Measurements from ENCODE around the gene CCL23.
A peak's percentile ranks its signal among the peaks of the same experiment; 100 is the strongest.
"Not testable (repeated sequence)": the region's sequence is repeated elsewhere in the genome, so short reads cannot be mapped to it uniquely, and the experiment has no call there.

CCL23 gene

DNA sequence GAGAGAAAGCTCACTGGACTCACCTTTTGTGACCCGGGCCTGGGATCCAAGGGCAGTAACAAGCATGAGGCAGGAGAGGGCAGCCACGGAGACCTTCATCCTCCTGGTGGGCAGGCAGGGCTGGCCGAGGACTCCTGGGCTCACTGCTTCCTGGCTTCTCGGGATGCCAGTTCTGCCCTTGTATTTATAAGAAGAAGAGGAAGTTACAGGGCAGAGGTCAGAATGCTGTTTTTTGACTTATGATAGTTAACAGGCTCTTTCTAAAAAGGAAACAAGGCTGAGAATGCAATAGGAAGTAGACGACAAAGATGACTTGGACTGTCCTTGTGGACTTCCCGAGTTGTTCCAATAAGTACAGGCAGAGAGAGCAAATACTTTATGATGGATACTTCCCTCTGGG, at the start of gene CCL23:
TSS of gene CCL23 (minus strand) at position 174 of the 400 bp plus-strand sequence. CDS start at position 99, 75 bp downstream.
- DNase-seq = no peak

GRCh38 chr17:36066365-36066985, 48.7 kb upstream of the CCL23 start:
- DNase-seq = peak; percentile 65 to 70

DNA sequence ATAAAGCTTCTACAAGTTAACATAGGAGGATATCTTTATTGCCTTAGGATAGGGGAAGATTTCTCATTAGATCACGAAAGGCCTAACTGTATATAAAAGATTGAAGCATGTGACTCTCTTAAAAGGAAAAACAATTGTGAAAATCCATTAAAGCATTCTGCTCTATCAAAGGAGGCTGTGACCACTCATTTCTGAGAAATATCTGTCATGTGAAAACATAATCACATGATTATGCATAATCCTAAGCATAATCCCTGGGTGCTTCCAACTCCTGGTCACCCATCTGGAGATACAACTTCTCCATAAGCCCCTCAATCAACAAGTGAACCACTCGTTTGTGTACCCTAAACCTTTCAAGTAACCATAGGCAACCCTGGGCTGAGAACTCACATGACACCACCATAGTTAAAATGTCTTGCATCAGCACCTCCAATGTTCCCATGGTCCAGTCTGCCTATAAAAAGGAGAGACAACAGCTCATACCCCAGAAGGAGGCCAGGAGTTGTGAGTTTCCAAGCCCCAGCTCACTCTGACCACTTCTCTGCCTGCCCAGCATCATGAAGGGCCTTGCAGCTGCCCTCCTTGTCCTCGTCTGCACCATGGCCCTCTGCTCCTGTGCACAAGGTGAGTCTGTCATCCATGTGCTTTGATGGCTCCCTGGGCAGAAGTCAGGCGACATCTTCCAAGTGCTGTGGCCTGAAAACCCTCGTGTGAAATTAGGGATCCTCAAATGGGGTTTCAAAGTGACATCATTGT, 46.2 kb upstream of the CCL23 start, which contains the start of gene CCL18:
TSS of gene CCL18 (plus strand) at position 487 of the 756 bp plus-strand sequence. CDS start at position 558, 71 bp downstream.
- no peak for DNase-seq

DNA sequence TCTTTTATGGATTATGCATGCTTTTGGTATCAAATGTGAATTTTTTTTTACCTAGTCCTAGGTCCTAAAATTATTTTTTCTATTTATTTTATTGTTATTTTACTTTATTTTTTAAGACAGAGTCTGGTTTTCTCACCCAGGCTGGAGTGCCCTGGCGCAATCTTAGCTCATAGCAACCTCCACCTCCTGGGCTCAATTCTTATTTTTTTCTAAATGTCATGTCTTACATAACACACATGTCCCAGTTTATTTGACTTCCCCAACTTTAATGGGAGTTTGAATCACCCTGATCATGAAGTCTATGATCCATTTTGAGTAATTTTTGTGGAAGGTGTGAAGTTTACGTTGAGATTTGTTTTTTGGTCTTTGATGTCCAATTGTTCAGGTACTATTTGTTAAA, 43.0 kb upstream of the CCL23 start:
- DNase-seq = no peak

DNA sequence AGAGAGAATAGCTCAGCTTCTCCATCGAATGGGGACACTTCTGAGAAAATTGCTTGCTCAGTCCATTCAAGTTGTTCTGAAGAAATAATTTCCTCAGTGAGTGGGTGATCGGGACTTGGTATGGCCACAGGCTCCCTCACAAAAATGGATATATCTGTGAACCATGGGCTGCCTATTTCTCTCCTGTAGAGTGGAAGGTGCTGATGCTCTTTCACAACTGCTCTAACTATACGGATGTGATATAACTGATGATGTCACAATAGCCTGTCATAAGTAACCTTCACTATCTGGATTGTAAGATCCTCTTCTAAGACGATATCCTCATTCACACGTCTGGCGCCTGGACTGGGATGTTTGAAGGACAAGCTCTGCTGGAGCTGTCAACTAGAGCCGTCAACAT, 41.6 kb upstream of the CCL23 start:
- DNase-seq = no peak

DNA sequence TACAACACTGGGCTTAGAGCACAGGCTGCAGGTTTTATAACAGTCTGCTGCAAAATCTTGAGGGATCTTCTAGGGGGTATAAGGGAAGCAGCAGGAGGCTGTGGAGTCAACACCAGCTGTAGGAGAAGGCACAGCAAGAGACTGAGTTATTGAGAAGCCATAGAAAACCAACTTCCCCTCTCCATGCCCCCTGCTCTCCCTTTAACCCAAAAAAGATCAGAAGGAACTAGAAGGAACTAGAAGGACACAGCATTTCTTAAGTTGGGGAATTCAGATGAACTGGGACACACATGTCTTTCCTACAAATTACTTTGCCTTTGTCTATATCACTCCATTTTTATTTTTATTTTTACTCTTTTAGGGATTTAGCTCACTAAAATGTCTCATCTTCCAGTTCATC, 40.1 kb upstream of the CCL23 start:
- no peak for DNase-seq

DNA sequence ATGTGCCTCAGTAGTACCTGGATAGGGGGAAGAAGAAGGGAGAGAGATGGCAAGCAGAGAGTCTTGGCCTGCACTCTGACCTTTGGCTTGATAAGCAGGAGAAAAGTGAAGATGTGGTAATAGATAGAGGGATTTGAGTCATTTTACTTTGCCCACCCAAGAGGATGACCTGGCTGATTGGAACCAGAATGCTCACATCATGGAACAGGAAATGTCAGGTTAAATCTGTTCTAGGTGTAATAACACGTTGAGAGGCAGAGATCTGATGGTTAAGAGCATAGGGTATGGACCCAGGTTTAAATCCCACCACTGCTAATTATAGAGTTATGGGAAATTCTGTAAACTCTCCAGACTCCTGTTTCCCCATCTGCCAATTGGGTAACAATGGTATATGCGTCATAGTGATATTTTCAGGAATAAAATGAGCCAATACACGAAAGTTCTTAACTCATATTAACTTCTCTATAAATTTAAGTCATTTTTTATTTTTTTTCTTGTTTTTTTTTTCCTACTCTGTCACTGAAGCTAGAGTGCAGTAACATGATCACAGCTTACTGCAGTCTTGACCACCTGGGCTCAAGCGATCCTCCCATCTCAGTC, 38.2 kb upstream of the CCL23 start:
- no peak for DNase-seq

GRCh38 chr17:36055171-36055570, 37.4 kb upstream of the CCL23 start:
- DNase-seq = no peak

DNA sequence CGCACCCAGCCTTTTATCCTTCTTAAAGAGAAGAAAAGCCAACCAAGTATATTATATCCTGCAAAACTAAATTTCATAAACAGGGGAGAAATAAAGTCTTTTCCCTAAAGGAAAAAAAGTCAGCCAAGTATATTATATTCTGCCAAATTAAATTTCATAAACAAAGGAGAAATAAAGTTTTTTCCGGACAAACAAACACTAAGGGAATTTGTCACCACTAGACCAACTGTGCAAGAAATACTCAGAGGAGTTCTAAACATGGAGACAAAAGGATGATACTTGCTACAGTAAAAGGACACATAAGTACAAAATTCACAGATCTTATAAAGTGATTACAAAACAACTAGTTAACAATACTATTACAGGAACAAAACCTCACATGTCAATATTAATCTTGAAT, 31.9 kb upstream of the CCL23 start:
- DNase-seq = no peak

DNA sequence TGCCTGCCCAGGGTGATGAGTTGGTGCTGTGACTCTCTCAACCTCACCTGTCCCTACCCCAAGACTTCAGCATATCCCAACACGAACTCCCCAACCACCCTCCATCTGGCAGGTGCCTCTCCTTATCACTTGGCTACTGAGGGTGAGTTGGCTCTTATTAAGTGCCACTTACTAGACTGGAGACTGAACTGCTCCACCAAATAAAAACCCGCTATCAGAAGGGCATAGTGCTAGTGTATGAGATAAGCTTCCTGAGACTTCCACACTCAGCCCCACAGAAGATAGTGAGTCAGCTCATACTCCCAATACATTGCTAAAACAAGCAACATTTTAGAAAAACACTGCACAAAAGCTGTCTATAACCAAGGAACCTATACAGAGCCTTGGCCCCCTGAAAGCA, 30.3 kb upstream of the CCL23 start:
- DNase-seq = no peak

DNA sequence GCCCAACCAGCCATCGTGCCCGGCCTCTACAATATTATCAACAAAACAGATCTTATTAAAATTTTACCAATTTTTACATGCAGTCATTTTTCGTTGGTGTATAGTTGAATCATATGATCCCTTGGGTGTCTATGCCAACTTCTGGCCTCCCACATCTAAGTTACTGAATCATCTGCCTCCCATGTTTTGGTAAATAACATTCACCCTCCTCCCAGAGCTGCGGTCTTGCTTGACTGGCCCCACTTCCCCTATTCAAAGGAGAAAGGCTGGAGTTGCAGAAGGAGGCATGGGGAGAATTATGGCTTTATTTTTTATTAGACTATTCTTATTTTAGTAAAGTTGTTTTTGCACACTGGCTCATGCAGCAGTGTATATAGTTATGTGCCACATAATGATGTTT, 18.5 kb upstream of the CCL23 start:
- DNase-seq = no peak

GRCh38 chr17:36034127-36034526, 16.4 kb upstream of the CCL23 start:
- peak in 1 of 2 donors; percentile 1 for DNase-seq

DNA sequence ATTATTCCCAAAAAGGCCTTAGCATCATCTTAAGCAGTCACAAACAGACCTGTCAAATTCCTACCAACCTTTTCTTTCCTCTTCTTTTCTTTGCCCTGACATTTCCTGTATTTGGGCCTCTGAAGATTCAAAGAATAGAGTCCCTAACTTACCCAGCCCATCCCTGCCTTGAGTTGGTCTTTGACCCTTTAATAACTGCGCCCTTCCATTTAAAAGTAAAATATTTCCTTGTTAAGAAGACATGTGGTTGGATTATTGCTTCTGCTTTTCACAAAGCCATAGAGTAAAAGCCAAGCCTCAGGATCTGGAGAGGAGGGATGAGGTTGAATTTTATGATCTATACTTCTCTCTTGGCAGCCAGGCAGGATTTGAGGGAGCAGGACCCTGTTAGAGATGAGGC, 13.2 kb upstream of the CCL23 start:
- no peak for DNase-seq

GRCh38 chr17:36027761-36028160, 10.0 kb upstream of the CCL23 start:
- no peak for DNase-seq

- no peak for DNase-seq
Measured at GRCh38 chr17:36024106-36024869, 6.5 kb upstream of the CCL23 start.

DNA sequence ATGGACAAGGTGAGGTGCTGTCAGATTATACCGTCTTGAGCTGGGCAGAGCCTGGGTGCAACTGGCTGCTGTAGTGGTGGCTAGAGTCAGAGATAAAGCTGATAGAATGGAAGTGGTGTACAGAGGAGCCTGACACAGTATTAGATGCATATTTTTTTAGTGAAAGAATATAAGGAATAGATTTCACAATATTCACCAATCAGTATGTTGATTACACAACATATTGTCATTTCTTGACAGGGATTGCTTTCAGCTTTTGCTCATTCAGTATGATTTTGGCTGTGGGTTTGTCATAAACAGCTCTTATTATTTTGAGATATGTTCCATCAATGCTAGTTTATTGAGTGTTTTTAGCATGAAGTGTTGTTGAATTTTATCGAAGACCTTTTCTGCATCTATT, 1.7 kb upstream of the CCL23 start:
- DNase-seq = no peak

DNA sequence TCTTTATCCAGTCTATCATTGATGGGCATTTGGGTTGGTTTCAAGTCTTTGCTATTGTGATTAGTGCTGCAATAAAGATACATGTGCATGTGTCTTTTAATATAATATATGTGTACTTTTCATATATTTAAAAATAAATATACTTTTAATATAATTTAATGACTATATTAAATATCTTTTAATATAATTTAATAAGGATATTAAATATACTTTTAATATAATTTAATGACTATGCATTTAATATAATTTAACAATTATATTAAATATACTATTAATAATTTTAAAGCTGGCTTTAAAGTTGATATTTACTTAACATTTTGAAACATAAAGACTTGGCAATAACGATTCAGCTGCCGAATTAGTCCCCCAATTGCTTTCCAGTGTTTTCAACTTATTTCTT, 1.2 kb downstream of the CCL23 start:
- no peak for DNase-seq

DNA sequence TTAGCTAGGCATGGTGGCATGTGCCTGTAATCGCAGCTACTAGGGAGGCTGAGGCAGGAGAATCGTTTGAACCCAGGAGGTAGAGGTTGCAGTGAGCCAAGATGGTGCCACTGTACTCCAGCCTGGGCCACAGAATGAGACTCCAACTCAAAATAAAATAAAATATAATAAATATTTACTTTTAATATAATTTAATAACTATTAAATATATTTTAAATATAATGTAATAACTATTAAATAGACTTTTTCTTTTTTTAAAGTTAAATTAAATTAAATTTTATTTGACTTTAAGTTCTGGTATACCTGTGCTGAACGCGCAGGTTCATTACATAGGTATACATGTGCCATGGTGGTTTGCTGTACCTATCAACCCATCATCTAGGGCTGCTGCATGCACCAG, 1.9 kb downstream of the CCL23 start:
- not testable (repeated sequence) for DNase-seq

- DNase-seq = no peak
Measured at GRCh38 chr17:36014946-36015345, 2.8 kb downstream of the CCL23 start.

DNA sequence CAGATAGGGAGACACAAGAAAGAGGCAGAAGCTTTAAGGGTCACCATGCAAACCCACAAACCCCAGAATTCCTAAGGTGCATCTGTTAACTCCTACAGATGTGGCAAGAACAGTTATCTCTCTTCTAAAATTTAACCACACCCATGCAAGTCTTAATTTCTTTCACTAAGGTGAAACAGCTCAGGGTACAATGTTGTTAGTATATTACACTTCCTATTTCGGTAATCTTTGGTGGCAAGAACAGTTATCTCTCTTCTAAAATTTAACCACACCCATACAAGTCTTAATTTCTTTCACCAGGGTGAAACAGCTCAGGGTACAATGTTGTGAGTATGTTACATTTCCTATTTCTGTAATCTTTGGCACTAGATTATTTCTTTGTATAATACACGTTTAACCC, 6.6 kb downstream of the CCL23 start:
- DNase-seq = no peak

DNA sequence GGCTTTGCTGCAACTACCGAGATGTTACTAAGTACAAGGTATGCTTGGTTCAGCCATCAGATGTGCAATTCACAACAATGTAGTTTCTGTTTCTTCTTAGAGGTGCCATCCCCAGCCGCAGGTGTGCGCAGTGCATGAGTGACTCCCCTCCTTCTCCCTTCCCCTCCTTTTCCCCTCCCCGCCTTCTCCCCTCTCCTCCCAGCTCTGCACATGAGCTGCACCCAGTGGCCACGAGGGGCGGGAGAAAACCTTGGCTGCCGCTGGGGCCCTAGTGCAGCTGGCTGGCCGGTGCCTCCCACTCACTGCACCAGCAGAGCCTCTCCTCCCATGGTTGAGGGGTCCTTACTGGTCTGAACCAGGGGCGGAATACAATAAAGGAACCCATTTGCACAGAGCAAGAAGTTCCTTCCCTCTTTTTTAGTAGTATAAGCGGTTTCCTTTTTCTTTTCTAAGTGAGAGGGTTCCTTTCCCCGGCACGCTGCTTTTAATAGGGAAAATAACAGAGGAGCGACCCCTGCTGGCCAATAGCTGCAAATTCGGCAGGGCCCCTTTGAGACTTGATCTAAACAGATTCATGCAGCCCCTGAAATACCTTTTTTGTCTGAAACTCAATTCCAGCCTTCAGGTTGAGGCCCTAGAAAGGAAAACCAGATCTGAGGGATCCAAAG, 8.6 kb downstream of the CCL23 start:
- DNase-seq = peak in 1 of 2 donors; percentile 3

- no peak for DNase-seq
Measured at GRCh38 chr17:36004594-36005108, 13.1 kb downstream of the CCL23 start.

DNA sequence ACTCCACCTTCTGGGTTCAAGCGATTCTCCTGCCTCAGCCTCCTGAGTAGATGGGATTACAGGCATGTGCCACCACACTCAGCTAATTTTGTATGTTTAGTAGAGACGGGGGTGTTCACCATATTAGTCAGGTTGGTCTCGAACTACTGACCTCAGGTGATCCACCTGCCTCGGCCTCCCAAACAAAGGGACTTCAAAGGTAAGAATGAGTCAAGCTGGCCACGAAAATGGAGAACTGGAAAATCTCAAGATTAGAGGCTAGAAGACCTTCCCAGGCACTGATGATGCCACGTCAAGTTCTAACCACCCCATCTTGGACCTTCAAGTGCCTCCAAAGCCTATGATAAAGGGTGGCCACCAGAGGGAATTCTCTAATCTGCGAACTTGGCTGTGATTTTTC, 15.1 kb downstream of the CCL23 start:
- DNase-seq = no peak
